NCI-H1105 treated with DMSO at 0.1 percent for 48 hours (cell line): ENCODE data around the gene ARGFX.
"Not testable (repeated sequence)": the region's sequence is repeated elsewhere in the genome, so short reads cannot be mapped to it uniquely, and the experiment has no call there.

ENCODE experiments used
- DNase-seq: peaks from one replicate; lab custom pipeline; 2025; lab: John Stamatoyannopoulos, UW

ARGFX gene

GRCh38 chr3:121567649-121568048 is at the start of gene ARGFX:
TSS of gene ARGFX (plus strand) at chr3:121567949. CDS start at chr3:121570714, 2,765 bp downstream.
- DNase-seq: no peak

- no peak for DNase-seq
These were observed 49.6 kb upstream of the ARGFX start for GRCh38 chr3:121517953-121518655.

DNA sequence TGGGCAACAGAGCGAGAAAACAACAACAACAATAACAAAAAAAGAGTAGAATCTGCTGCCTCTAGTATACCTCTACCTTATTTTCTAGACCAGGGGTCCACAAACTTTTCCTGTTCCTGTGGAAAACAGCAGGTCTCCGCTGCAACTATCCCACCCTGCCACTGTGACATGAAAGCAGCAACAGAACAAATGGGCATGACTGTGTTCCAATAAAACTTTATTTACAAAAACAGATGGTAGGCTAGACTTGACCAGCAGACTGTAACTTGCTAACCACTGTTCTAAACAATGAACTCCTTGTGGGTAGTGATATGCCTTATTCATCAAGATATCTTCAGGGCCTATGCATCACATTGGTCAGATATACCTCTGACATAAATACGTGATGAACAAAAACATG is 47.2 kb upstream of the ARGFX start:
- DNase-seq: no peak

- no peak for DNase-seq
These were observed 38.4 kb upstream of the ARGFX start for GRCh38 chr3:121529308-121529707.

GRCh38 chr3:121531269-121531668 is 36.5 kb upstream of the ARGFX start:
- no peak for DNase-seq

GRCh38 chr3:121542924-121543323 is 24.8 kb upstream of the ARGFX start:
- DNase-seq: no peak

- DNase-seq: peak; percentile 48
These were observed 22.6 kb upstream of the ARGFX start for GRCh38 chr3:121545049-121545573.

DNA sequence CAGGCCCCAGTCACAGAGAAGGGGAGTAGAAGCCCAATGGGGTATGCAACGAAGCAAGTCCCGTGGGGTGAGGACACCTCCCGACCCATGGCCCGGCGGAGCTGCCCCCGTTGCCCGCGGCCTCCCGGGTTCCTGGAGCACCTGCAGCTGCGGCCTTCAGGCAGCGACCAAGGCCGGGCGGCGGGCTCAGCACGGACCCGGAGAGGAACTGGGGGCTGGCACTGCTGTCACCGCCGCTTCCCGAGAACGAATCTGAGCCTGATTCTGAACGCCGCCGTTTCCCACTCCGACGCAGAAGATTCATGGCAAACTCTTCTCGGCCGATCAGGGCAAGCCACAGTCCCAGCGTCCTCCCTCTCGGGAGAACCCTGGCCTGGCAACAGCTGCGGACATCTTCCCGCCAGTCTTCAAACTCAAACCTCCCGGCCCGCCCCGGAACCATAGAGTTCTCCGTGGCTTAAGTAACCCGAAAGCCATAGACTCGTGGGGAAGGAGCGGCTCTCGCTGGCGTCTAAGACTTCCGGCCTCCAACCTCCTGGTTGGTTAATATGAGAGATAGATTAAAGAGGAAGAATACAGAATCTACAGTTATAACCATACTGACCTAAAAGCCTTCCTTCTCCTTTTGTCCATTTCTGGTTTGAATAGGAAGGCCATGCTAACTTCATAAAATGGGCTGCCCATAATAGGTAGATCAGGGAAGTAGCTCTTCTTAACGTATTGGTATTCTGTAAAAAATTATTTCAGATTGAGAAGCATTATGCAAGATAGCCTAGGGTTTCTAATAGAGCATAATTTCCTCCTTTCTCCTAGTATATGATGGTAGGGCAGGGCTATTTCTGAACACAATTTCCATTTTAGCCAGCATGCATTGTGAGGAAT is 21.9 kb upstream of the ARGFX start, which contains the start of gene POLQ:
POLQ (minus strand) TSS at position 415 of the 882 bp plus-strand sequence; CDS start at position 304, 111 bp downstream.
- peak; percentile 97 for DNase-seq

- DNase-seq: no peak
These were observed 15.4 kb upstream of the ARGFX start for GRCh38 chr3:121552379-121552778.

GRCh38 chr3:121552797-121553196 is 15.0 kb upstream of the ARGFX start:
- DNase-seq: no peak

DNA sequence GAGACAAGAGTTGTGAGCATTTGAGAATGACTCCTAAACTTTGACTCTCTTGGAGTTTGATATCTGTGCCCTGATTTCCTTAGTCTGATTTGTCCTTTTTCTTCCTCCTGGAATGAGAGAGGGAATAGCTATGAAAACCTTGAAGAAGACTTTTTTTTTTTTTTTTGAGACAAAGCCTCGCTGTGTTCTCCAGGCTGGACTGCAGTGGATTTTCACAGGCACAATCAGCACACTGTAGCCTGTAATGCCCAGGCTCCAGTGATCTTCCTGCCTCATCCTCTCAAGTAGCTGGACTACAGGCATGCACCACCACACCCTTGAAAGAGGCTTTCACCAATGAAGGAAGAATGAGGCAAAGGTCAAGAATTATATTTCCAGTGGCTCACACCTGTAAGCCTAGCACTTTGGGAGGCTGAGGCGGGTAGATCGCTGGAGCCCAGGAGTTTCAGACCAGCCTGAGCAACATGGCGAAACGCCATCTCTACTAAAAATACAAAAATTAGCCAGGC is 10.3 kb upstream of the ARGFX start:
- no peak for DNase-seq

DNA sequence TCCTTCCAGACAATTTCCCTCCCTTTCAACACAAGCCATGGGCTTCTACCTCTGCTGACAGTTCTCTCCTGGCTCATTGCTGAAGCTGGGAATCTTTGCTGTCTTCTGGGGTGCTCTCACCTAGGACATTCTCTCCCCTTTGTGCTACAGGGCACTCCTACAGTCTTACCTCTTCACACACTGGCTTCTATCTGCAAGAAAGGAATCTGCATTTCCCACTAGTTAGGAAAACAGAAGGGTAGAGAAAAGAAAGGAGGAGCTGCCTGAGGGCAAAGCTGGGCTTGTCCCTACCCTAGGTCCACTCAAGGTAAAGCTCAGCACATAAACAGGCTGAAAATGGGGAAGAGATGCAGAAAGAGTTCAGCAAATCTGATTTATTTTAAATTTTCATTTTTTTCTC is 5.6 kb upstream of the ARGFX start:
- DNase-seq: no peak

DNA sequence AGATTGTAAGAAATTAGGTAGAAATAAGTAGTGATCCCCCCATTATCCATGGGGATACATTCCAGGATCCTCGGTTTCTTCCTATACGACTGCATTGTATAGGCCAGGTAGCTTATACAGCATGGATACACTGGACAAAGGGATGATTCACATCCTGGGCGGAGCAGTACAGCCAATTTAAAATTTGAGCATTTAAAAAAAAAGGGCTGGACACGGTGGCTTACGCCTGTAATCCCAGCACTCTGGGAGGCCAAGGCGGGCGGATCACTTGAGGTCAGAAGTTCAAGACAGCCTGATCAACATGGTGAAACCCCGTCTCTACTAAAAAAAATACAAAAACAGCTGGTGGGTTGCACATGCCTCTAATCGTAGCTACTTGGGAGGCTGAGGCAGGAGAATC is 976 bp upstream of the ARGFX start:
- DNase-seq: no peak

GRCh38 chr3:121574449-121574848 is 6.7 kb downstream of the ARGFX start:
- no peak for DNase-seq

- DNase-seq: no peak
These were observed 13.9 kb downstream of the ARGFX start for GRCh38 chr3:121581691-121582090.

GRCh38 chr3:121584418-121584817 is 16.7 kb downstream of the ARGFX start:
- DNase-seq: no peak

DNA sequence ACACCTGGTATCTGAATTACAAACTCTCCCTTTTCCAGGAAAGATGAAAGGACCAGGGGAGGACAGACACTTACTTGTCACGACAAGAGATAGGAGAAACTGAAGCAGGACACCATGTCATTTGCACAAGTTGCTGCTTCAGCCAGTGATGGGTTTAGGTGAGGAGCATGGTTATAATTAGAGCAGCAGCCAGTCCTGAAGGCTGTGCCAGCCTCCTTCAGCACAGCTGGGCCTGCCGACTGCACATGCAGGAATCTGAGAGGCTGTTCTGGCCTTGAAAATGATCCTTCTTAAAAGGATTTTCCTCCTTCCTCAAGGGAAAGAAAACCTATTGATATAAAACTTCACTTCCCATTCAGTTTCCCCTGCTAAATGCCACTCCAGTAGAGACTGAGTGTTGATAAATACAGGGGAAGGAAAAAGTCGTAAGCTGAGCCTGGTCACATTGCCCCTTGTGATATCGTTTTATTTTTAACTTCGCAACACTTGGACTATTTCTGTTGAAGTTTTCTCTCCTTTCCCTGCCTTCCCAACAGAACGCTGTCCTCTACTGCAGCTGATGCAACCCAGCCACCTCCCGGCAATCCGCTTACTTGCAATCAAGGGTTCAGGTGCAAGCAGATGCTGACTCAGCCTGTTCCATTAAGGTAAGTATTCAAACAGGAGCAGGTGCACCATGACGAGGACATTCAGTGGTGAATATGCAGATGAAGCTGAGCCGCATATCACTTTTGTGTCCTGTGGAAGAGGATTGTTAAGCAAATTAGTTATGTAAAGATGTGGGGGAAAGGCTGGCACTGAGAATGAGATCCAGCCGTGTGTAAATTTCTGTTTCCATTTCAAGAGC is 25.3 kb downstream of the ARGFX start, which contains the start of gene FBXO40:
FBXO40 (plus strand) TSS at position 524 of the 847 bp plus-strand sequence. CDS start 27,197 bp downstream, outside the sequence.
- peak; percentile 98 for DNase-seq

- not testable (repeated sequence) for DNase-seq
These were observed 26.1 kb downstream of the ARGFX start for GRCh38 chr3:121593806-121594205.

DNA sequence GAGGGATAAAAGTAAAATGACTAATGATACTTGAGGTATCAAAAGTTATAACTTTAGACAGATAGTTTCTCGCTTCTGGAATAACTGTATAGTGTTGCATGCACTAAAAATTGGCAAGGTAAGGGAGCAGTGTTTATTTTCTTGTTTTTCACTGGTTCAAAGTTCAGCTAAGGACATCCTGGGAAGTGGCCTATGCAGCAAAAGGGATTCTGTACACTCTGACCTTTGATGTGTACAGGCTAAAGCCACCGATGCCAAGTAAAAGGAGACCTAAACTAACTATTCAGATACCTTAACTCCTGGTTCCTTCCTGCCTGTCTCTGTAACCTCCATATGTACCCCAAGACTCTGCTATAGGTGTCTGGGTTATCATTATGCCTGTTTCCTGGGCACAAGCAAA is 27.1 kb downstream of the ARGFX start:
- DNase-seq: no peak

GRCh38 chr3:121595765-121596406 is 28.1 kb downstream of the ARGFX start:
- DNase-seq: no peak

- DNase-seq: no peak
These were observed 30.8 kb downstream of the ARGFX start for GRCh38 chr3:121598564-121598963.
